Measurements from ENCODE around the gene ROR1. TPM values are rescaled to one million over a fixed set of nuclear protein-coding genes. Genes with fewer than 3 reads are reported as not detected.
A peak's percentile ranks its signal among the peaks of the same experiment; 100 is the strongest.

The ROR1 gene
- total RNA-seq, 4 donors from 2014 or later: 8.8 to 30.4 (median 14.1) TPM

GRCh38 chr1:63924600-63924999, 150.8 kb downstream of the ROR1 start:
- no peak for ATAC-seq (ENCODE audit: low FRiP score)
- no peak for TF ChIP-seq CTCF (IDR thresholded peaks at IDR 0.05)
- DNase-seq (ENCODE audit: low spot score): no peak

- DNase-seq (ENCODE audit: low spot score) (no peak), ATAC-seq (ENCODE audit: low FRiP score) (no peak)
- no peak for TF ChIP-seq CTCF (IDR thresholded peaks at IDR 0.05)
Observed at GRCh38 chr1:63928186-63929105, 154.6 kb downstream of the ROR1 start.

GRCh38 chr1:63929106-63929478, 155.3 kb downstream of the ROR1 start:
- ATAC-seq (ENCODE audit: low FRiP score): no peak
- TF ChIP-seq CTCF (IDR thresholded peaks at IDR 0.05): no peak
- no peak for DNase-seq (ENCODE audit: low spot score)

- TF ChIP-seq CTCF (IDR thresholded peaks at IDR 0.05): no peak
- ATAC-seq (ENCODE audit: low FRiP score) (no peak), DNase-seq (ENCODE audit: low spot score) (no peak)
Observed at GRCh38 chr1:63931468-63931867, 157.7 kb downstream of the ROR1 start.

- ATAC-seq (ENCODE audit: low FRiP score) (no peak), DNase-seq (ENCODE audit: low spot score) (no peak)
- no peak for TF ChIP-seq CTCF (IDR thresholded peaks at IDR 0.05)
Observed at GRCh38 chr1:63934697-63935096, 160.9 kb downstream of the ROR1 start.

GRCh38 chr1:63935143-63935542, 161.3 kb downstream of the ROR1 start:
- ATAC-seq (ENCODE audit: low FRiP score): peak; percentile 50
- no peak for DNase-seq (ENCODE audit: low spot score)
- TF ChIP-seq CTCF (IDR thresholded peaks at IDR 0.05): no peak

GRCh38 chr1:63935553-63935952, 161.7 kb downstream of the ROR1 start:
- DNase-seq (ENCODE audit: low spot score) (no peak), ATAC-seq (ENCODE audit: low FRiP score) (no peak)
- TF ChIP-seq CTCF (IDR thresholded peaks at IDR 0.05): no peak

Data from omental fat pad (tissue), 4 donors.